Measurements from ENCODE around the gene WWOX.

- TF ChIP-seq, protein P1, sequence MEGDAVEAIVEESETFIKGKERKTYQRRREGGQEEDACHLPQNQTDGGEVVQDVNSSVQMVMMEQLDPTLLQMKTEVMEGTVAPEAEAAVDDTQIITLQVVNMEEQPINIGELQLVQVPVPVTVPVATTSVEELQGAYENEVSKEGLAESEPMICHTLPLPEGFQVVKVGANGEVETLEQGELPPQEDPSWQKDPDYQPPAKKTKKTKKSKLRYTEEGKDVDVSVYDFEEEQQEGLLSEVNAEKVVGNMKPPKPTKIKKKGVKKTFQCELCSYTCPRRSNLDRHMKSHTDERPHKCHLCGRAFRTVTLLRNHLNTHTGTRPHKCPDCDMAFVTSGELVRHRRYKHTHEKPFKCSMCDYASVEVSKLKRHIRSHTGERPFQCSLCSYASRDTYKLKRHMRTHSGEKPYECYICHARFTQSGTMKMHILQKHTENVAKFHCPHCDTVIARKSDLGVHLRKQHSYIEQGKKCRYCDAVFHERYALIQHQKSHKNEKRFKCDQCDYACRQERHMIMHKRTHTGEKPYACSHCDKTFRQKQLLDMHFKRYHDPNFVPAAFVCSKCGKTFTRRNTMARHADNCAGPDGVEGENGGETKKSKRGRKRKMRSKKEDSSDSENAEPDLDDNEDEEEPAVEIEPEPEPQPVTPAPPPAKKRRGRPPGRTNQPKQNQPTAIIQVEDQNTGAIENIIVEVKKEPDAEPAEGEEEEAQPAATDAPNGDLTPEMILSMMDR (conservative IDR thresholded peaks at IDR 0.05; ENCODE audit: low read depth, low read length): no peak
- TF ChIP-seq EZH2 (IDR thresholded peaks at IDR 0.05; ENCODE audit: borderline replicate concordance, low read depth, low read length, poor library complexity, severe bottlenecking): no peak
Observed at GRCh38 chr16:78764478-78764877, 665.0 kb downstream of the WWOX start.

All from A673 (cell line).